ENCODE results near the gene MRPL22. TPM values are rescaled to one million over a fixed set of nuclear protein-coding genes. Genes with fewer than 3 reads are reported as not detected.
"Not testable (repeated sequence)": the region's sequence is repeated elsewhere in the genome, so short reads cannot be mapped to it uniquely, and the experiment has no call there.

MRPL22 gene
- total RNA-seq, 1 donor from 2014 or later = 24.8 TPM

GRCh38 chr5:154972476-154973080, 31.7 kb downstream of the MRPL22 start:
- H3K27me3 ChIP-seq = no peaks in the 10 kb centered on the region
- intact Hi-C loops (cut with DNase I) = no loop called here
- no peaks in the 10 kb centered on the region for H3K9me3 ChIP-seq
- H3K4me3 ChIP-seq = no peak overlapping the region
- H3K36me3 ChIP-seq = no peaks in the 10 kb centered on the region
- no peak overlapping the region for H3K27ac ChIP-seq
- no peak for TF ChIP-seq POLR2A (IDR thresholded peaks at IDR 0.05)
- TF ChIP-seq, protein P1, sequence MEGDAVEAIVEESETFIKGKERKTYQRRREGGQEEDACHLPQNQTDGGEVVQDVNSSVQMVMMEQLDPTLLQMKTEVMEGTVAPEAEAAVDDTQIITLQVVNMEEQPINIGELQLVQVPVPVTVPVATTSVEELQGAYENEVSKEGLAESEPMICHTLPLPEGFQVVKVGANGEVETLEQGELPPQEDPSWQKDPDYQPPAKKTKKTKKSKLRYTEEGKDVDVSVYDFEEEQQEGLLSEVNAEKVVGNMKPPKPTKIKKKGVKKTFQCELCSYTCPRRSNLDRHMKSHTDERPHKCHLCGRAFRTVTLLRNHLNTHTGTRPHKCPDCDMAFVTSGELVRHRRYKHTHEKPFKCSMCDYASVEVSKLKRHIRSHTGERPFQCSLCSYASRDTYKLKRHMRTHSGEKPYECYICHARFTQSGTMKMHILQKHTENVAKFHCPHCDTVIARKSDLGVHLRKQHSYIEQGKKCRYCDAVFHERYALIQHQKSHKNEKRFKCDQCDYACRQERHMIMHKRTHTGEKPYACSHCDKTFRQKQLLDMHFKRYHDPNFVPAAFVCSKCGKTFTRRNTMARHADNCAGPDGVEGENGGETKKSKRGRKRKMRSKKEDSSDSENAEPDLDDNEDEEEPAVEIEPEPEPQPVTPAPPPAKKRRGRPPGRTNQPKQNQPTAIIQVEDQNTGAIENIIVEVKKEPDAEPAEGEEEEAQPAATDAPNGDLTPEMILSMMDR (IDR thresholded peaks at IDR 0.05) = no peak
- no peak for TF ChIP-seq POLR2AphosphoS5 (IDR thresholded peaks at IDR 0.05; ENCODE audit: insufficient read depth in 1 of 2, low read depth in 1 of 2)
- no peak for DNase-seq (ENCODE audit: extremely low spot score in 2 of 2)
- H3K4me1 ChIP-seq = no peaks in the 10 kb centered on the region

GRCh38 chr5:154976082-154976481, 35.2 kb downstream of the MRPL22 start:
- H3K4me1 ChIP-seq; H3K27me3 ChIP-seq; DNase-seq (ENCODE audit: extremely low spot score in 2 of 2); H3K36me3 ChIP-seq; H3K27ac ChIP-seq; H3K4me3 ChIP-seq; H3K9me3 ChIP-seq; intact Hi-C loops (cut with DNase I): not testable (repeated sequence)

DNA sequence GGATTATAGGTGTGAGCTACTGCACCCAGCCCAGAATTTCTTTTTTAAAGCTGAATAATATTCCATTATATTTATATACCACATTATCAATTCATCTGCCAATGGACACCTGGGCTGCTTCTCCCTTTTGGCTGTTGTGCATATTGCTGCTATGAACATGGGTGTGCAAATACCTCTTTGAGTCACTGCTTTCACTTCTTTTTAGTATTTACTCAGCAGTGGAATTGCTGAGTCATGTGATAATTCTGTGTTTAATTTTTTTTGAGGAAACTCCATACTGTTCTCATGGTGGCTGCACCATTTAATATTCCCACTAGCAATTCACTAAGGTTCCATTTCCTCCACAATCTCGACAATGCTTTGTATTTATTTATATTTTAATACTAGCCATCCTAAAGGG, 36.5 kb downstream of the MRPL22 start:
- Histone ChIP-seq H3K9me3 (no peaks in the 10 kb centered on the region), H3K27ac (no peak overlapping the region), H3K4me1 (no peaks in the 10 kb centered on the region), H3K36me3 (no peaks in the 10 kb centered on the region), H3K27me3 (no peaks in the 10 kb centered on the region), H3K4me3 (no peak overlapping the region)
- no peak for TF ChIP-seq POLR2AphosphoS5 (IDR thresholded peaks at IDR 0.05; ENCODE audit: insufficient read depth in 1 of 2, low read depth in 1 of 2)
- TF ChIP-seq, protein P1 (IDR thresholded peaks at IDR 0.05) = no peak
- no peak for TF ChIP-seq POLR2A (IDR thresholded peaks at IDR 0.05)
- no peak for DNase-seq (ENCODE audit: extremely low spot score in 2 of 2)
- intact Hi-C loops (cut with DNase I) = no loop called here

- intact Hi-C loops (cut with DNase I); H3K4me1 ChIP-seq; DNase-seq (ENCODE audit: extremely low spot score in 2 of 2); H3K27ac ChIP-seq; H3K4me3 ChIP-seq; H3K27me3 ChIP-seq; H3K36me3 ChIP-seq; H3K9me3 ChIP-seq: not testable (repeated sequence)
Measured at GRCh38 chr5:154978294-154978693, 37.4 kb downstream of the MRPL22 start.

- TF ChIP-seq POLR2AphosphoS5 (IDR thresholded peaks at IDR 0.05; ENCODE audit: insufficient read depth in 1 of 2, low read depth in 1 of 2) = no peak
- TF ChIP-seq POLR2A (IDR thresholded peaks at IDR 0.05) = no peak
- TF ChIP-seq, protein P1 (IDR thresholded peaks at IDR 0.05) = no peak
- Histone ChIP-seq H3K27me3 (no peaks in the 10 kb centered on the region), H3K36me3 (no peaks in the 10 kb centered on the region), H3K27ac (no peak overlapping the region), H3K9me3 (no peaks in the 10 kb centered on the region), H3K4me1 (no peaks in the 10 kb centered on the region), H3K4me3 (no peak overlapping the region)
- DNase-seq (ENCODE audit: extremely low spot score in 2 of 2) = no peak
- intact Hi-C loops (cut with DNase I) = no loop called here
Measured at GRCh38 chr5:154984946-154985516, 44.2 kb downstream of the MRPL22 start.

- no peak overlapping the region for H3K4me3 ChIP-seq
- H3K9me3 ChIP-seq = no peaks in the 10 kb centered on the region
- intact Hi-C loops (cut with DNase I) = no loop called here
- no peak overlapping the region for H3K27ac ChIP-seq
- no peaks in the 10 kb centered on the region for H3K4me1 ChIP-seq
- no peaks in the 10 kb centered on the region for H3K27me3 ChIP-seq
- TF ChIP-seq, protein P1 (IDR thresholded peaks at IDR 0.05) = no peak
- TF ChIP-seq POLR2AphosphoS5 (IDR thresholded peaks at IDR 0.05; ENCODE audit: insufficient read depth in 1 of 2, low read depth in 1 of 2) = no peak
- TF ChIP-seq POLR2A (IDR thresholded peaks at IDR 0.05) = no peak
- DNase-seq (ENCODE audit: extremely low spot score in 2 of 2) = no peak
- H3K36me3 ChIP-seq = no peaks in the 10 kb centered on the region
Measured at GRCh38 chr5:154986151-154986550, 45.3 kb downstream of the MRPL22 start.
